ENCODE results near the gene TYROBP. TPM values are rescaled to one million over a fixed set of nuclear protein-coding genes. Genes with fewer than 3 reads are reported as not detected.
A peak's percentile ranks its signal among the peaks of the same experiment; 100 is the strongest.

The TYROBP gene
- total and polyA plus RNA-seq, 10 donors = 281 to 747 (median 383) TPM

DNA sequence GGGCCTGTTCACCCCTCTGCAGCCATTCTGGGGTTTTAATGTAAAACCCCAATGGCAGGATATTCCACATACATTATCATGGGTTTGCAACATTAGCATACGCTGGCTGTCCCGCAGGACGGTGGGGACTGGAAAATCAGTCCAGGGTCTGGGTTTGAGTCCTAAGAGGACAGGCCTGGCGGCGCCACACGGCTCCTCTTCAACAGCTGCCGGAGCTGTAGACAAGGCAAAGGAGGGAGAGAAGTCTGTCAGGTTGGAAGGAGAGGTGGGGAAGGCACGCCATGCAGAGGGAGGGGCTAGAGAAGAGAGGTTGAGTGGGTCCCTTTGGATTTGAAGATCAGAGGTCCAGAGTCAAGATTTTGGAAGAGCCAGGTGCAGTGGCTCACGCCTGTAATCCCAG is 19.7 kb downstream of the TYROBP start:
- Histone ChIP-seq H3K4me1 (peaks cover 0 to 3% (median 0%) of the 10 kb centered on the region in 6 donors), H3K27me3 (replicated peaks in 1 of 7) (no peaks in the 10 kb centered on the region), H3K36me3 (peaks cover 5 to 81% (median 65%) of the 10 kb centered on the region in 6 donors), H3K9me3 (no peaks in the 10 kb centered on the region), H3K4me3 (no peak overlapping the region), H3K27ac (no peak overlapping the region)
- no peak for DNase-seq
- no peak for TF ChIP-seq POLR2A (IDR thresholded peaks at IDR 0.05)
- TF ChIP-seq, protein P1, sequence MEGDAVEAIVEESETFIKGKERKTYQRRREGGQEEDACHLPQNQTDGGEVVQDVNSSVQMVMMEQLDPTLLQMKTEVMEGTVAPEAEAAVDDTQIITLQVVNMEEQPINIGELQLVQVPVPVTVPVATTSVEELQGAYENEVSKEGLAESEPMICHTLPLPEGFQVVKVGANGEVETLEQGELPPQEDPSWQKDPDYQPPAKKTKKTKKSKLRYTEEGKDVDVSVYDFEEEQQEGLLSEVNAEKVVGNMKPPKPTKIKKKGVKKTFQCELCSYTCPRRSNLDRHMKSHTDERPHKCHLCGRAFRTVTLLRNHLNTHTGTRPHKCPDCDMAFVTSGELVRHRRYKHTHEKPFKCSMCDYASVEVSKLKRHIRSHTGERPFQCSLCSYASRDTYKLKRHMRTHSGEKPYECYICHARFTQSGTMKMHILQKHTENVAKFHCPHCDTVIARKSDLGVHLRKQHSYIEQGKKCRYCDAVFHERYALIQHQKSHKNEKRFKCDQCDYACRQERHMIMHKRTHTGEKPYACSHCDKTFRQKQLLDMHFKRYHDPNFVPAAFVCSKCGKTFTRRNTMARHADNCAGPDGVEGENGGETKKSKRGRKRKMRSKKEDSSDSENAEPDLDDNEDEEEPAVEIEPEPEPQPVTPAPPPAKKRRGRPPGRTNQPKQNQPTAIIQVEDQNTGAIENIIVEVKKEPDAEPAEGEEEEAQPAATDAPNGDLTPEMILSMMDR (IDR thresholded peaks at IDR 0.05 in 8 of 11, conservative IDR thresholded peaks at IDR 0.05 in 3 of 11) = no peak
- TF ChIP-seq POLR2AphosphoS5 (IDR thresholded peaks at IDR 0.05) = no peak
- WGBS, 5 donors = 93 to 98% (median 95%) methylated on average over 9 of the region's 9 CpGs
- intact Hi-C loops (cut with DNase I; ENCODE audit: low total_unique reads) = no loop called here

DNA sequence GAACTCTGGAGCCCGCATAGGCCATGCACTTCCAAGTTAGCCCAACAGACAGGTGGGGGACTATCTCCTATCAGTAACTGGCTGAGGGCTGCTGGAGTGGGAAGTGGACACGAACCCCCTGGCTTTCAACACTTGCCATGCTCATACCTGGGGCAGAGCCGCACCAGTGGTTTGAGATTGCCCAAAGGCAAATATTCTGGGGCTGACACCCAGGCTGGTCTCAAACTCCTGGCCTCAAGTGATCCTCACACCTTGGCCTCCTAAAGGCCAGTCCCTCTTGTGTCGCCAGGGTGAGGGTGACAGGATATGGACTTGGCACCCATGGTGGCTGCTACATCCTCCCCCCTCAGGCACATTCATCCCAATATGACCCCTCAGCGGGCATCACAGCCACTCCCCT is 20.9 kb downstream of the TYROBP start:
- peaks cover 5 to 69% (median 53%) of the 10 kb centered on the region in 6 donors for H3K36me3 ChIP-seq
- WGBS, 5 donors = 89 to 93% (median 91%) methylated on average over 5 of the region's 5 CpGs
- no peaks in the 10 kb centered on the region for H3K9me3 ChIP-seq
- no peaks in the 10 kb centered on the region for H3K27me3 ChIP-seq (replicated peaks in 1 of 7)
- peaks cover 0 to 5% (median 2%) of the 10 kb centered on the region in 6 donors for H3K4me1 ChIP-seq
- TF ChIP-seq POLR2AphosphoS5 (IDR thresholded peaks at IDR 0.05) (no peak), POLR2A (IDR thresholded peaks at IDR 0.05) (no peak)
- TF ChIP-seq, protein P1 (IDR thresholded peaks at IDR 0.05 in 8 of 11, conservative IDR thresholded peaks at IDR 0.05 in 3 of 11) = no peak
- intact Hi-C loops (cut with DNase I; ENCODE audit: low total_unique reads) = no loop called here
- no peak overlapping the region for H3K27ac ChIP-seq
- DNase-seq = no peak
- H3K4me3 ChIP-seq = no peak overlapping the region

DNA sequence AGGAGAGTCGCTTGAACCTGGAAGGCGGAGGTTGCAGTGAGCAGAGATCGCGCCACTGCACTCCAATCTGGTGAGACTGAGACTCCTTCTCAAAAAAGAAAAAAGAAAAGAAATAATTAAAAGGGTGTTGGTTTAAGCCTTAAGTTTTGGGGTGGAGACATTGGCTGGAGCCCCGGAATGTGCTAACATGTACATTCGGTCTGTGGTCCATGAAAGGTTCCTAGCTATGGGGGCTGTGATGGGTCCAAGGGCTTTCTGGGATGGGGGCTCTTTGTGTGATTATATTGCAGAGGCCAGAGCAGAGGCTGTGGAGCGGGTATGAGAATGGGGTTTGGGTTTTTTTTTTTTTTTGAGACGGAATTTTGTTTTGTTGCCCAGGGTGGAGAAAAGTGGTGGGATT is 22.2 kb downstream of the TYROBP start:
- no peak for DNase-seq
- 92 to 97% (median 94%) methylated on average over 7 to 8 of the region's 8 CpGs for WGBS, 5 donors
- TF ChIP-seq, protein P1 (IDR thresholded peaks at IDR 0.05 in 8 of 11, conservative IDR thresholded peaks at IDR 0.05 in 3 of 11) = no peak
- TF ChIP-seq POLR2AphosphoS5 (IDR thresholded peaks at IDR 0.05) = peak in 1 of 3 donors; percentile 3
- no peak overlapping the region for H3K27ac ChIP-seq
- peaks cover 0 to 1% (median 0%) of the 10 kb centered on the region in 7 donors for H3K27me3 ChIP-seq (replicated peaks in 1 of 7)
- peaks cover 5 to 56% (median 42%) of the 10 kb centered on the region in 6 donors for H3K36me3 ChIP-seq
- no peaks in the 10 kb centered on the region for H3K9me3 ChIP-seq
- H3K4me1 ChIP-seq = peaks cover 0 to 7% (median 2%) of the 10 kb centered on the region in 6 donors
- intact Hi-C loops (cut with DNase I; ENCODE audit: low total_unique reads) = loop anchor here (2.0 kb wide), 1 partner anchor 45 kb away; no protein-coding TSS in a partner anchor
- no peak overlapping the region for H3K4me3 ChIP-seq

DNA sequence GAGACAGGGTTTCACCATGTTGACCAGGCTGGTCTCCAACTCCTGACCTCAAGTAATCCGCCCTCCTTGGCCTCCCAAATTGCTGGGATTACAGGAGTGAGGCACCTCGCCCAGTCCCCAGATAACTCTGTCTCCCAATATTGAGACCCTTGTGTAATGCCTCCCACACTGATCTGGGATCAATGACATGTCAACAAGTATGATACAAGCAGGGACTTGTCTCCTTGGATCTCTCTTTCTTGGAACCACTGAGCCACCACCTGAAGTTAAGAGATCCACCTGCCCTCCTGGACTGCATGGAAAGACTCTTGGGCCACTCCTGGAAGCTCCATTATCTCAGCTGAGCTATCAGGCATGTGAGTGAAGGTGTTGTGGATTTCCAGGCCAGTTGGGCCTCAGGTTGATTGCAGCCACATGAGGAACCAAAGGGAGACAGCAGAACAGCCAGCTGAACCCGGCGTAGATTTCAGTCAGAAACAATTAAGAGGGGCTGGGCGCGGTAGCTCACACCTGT is 22.8 kb downstream of the TYROBP start:
- peak in 2 of 3 donors; percentile 25 to 58 for TF ChIP-seq POLR2AphosphoS5 (IDR thresholded peaks at IDR 0.05)
- TF ChIP-seq POLR2A (IDR thresholded peaks at IDR 0.05) = no peak
- no peak for DNase-seq
- Histone ChIP-seq H3K27me3 (replicated peaks in 1 of 7) (peaks cover 0 to 8% (median 0%) of the 10 kb centered on the region in 7 donors), H3K4me3 (no peak overlapping the region), H3K4me1 (peaks cover 0 to 7% (median 2%) of the 10 kb centered on the region in 6 donors), H3K36me3 (peaks cover 5 to 49% (median 36%) of the 10 kb centered on the region in 6 donors), H3K27ac (no peak overlapping the region), H3K9me3 (no peaks in the 10 kb centered on the region)
- intact Hi-C loops (cut with DNase I; ENCODE audit: low total_unique reads) = loop anchor here (2.0 kb wide), 1 partner anchor 46 kb away; no protein-coding TSS in a partner anchor
- 90 to 97% (median 95%) methylated on average over 6 of the region's 6 CpGs for WGBS, 5 donors

All from spleen (tissue), 11 donors.